Heart left ventricle (tissue), 13 donors: Measurements from ENCODE around the gene TYW5.

Source experiments
- POLR2A ChIP-seq, 2 donors: fragments of 450-650 bp; IDR thresholded peaks; one replicate each; pipeline ENCODE4 v1.6.1; 2017; ENCODE audit warnings: antibody characterized with exemption in 2 of 2, mild to moderate bottlenecking in 2 of 2, moderate library complexity in 2 of 2
- TF ChIP-seq, protein P1 (sequence below), 12 donors: fragments of 200-600 bp; sonication (generic) in 4 of 12; IDR thresholded peaks; one replicate each; pipeline versions ENCODE4 v1.5.0 to v1.8.0; 2018 to 2022; ENCODE audit warnings: antibody characterized with exemption in 12 of 12, mild to moderate bottlenecking in 5 of 12
- donor health status: ischemic (EF 13 %, LVEDD 7.1; RV severe dilation, severe dysfunction).
- donor health status: DM: no; HTN: yes; CAD: no.
- donor health status: DM: no; HTN: no; CAD: no.
- donor health status: ischemic (EF 25% LVEDD 6.9; RV normal size, moderate dysfunction).
- donor health status: ischemic (EF 25% LVEDD 5.7; RV mildly dilated, moderate dysfunction).
- donor health status: ischemic (EF 35%, LVEDD 5.7; RV mildly dilated, moderate dysfunction).
- donor health status: nonischemic (EF 11% LVEDD 7.7; RV severe dilation, severe dysfunction).
- donor health status: DM: yes; HTN: yes; CAD: no.
- donor health status: PGD.
- donor health status: ischemic (EF 29% LVEDD 5.4; RV normal size, mild dysfunction).
- donor health status: nonischemic (EF 23%, LVEDD 6.1; RV moderate dilation, normal function).

GRCh38 chr2:199916980-199917379, 38.3 kb downstream of the TYW5 start:
- TF ChIP-seq, protein P1, sequence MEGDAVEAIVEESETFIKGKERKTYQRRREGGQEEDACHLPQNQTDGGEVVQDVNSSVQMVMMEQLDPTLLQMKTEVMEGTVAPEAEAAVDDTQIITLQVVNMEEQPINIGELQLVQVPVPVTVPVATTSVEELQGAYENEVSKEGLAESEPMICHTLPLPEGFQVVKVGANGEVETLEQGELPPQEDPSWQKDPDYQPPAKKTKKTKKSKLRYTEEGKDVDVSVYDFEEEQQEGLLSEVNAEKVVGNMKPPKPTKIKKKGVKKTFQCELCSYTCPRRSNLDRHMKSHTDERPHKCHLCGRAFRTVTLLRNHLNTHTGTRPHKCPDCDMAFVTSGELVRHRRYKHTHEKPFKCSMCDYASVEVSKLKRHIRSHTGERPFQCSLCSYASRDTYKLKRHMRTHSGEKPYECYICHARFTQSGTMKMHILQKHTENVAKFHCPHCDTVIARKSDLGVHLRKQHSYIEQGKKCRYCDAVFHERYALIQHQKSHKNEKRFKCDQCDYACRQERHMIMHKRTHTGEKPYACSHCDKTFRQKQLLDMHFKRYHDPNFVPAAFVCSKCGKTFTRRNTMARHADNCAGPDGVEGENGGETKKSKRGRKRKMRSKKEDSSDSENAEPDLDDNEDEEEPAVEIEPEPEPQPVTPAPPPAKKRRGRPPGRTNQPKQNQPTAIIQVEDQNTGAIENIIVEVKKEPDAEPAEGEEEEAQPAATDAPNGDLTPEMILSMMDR (IDR thresholded peaks at IDR 0.05), result no peak
- TF ChIP-seq POLR2A (IDR thresholded peaks at IDR 0.05), result no peak
